Panc1 (cell line): Measurements from ENCODE around the gene ELL2. TPM values are rescaled to one million over a fixed set of nuclear protein-coding genes. Genes with fewer than 3 reads are reported as not detected.

ENCODE experiments used
- ATAC-seq: fragments of 200-7000 bp; cut with Tn5 transposase; 2 replicates; pipeline ENCODE4 v1.9.1; 2020; ENCODE audit warnings: mild to moderate bottlenecking, moderate library complexity
- BruUV-seq: library from RNA; stranded (reverse); fragments of 400-500 nt; replicated peaks from 2 replicates; lab custom pipeline; 2021; lab: Mats Ljungman, UMichigan
- CTCF ChIA-PET: fragments of 300-600 bp; sonication (Branson Sonifier 250); formaldehyde crosslinking; loops from one replicate; lab custom pipeline; 2022; ENCODE audit warnings: antibody characterized with exemption; lab: Charles Lee
- POLR2A ChIA-PET: fragments of 300-600 bp; sonication (Branson Sonifier 250); formaldehyde crosslinking; loops from one replicate; lab custom pipeline; 2022; ENCODE audit warnings: antibody characterized with exemption; lab: Charles Lee
- DNase-seq: peaks from one replicate; pipeline ENCODE4 v3.0.0-alpha.2; 2010; ENCODE audit warnings: low read depth, low spot score
- H3K27ac ChIP-seq: 2 replicates; pipeline ENCODE4 v1.5.1; 2011; ENCODE audit warnings: mild to moderate bottlenecking, low read length, inconsistent platforms
- H3K27me3 ChIP-seq: fragments of 200-500 bp; sonication (Bioruptor generic); 2 replicates; pipeline ENCODE4 v1.6.0; 2014; ENCODE audit warnings: low read length, inconsistent platforms; ENCODE audit not compliant: control insufficient read depth, insufficient read depth
- H3K36me3 ChIP-seq: fragments of 200-500 bp; sonication (Bioruptor generic); 2 replicates; pipeline ENCODE4 v1.5.1; 2014; ENCODE audit warnings: inconsistent platforms, mild to moderate bottlenecking, low read length, moderate library complexity; ENCODE audit not compliant: control insufficient read depth, insufficient read depth
- H3K4me1 ChIP-seq: 2 replicates; pipeline ENCODE4 v1.5.1; 2011; ENCODE audit warnings: inconsistent platforms, mild to moderate bottlenecking, low read length, moderate library complexity; ENCODE audit not compliant: control insufficient read depth, insufficient read depth
- H3K4me3 ChIP-seq, 2 experiments: 2 replicates each; pipeline ENCODE4 v1.5.1; 2011 to 2012; ENCODE audit warnings: low read depth in 2 of 2, low read length in 2 of 2, mild to moderate bottlenecking in 2 of 2, inconsistent platforms in 1 of 2, moderate library complexity in 1 of 2
- H3K9me3 ChIP-seq: fragments of 200-500 bp; sonication (Bioruptor generic); 2 replicates; pipeline ENCODE4 v1.5.1; 2014; ENCODE audit warnings: low read depth, mild to moderate bottlenecking, inconsistent platforms, low read length, moderate library complexity; ENCODE audit not compliant: control insufficient read depth, insufficient read depth
- CTCF ChIP-seq: fragments of 450-650 bp; IDR thresholded peaks from 2 replicates; pipeline ENCODE4 v1.5.1; 2017; ENCODE audit warnings: mild to moderate bottlenecking
- POLR2AphosphoS5 ChIP-seq: IDR thresholded peaks from 2 replicates; pipeline ENCODE4 v1.6.1; 2012; ENCODE audit warnings: mild to moderate bottlenecking, low read depth, low read length, moderate library complexity
- REST ChIP-seq, 2 experiments: IDR thresholded peaks; 2 replicates each; pipeline ENCODE4 v1.6.1; 2011 to 2012; ENCODE audit warnings: low read depth in 2 of 2, control low read depth in 1 of 2, low read length in 1 of 2, mild to moderate bottlenecking in 1 of 2, moderate library complexity in 1 of 2; ENCODE audit not compliant: insufficient read depth in 1 of 2
- SIN3A ChIP-seq: IDR thresholded peaks from 2 replicates; pipeline ENCODE4 v1.6.1; 2012; ENCODE audit warnings: low read depth, mild to moderate bottlenecking, low read length, moderate library complexity, borderline replicate concordance; ENCODE audit not compliant: insufficient read depth
- TCF7L2 ChIP-seq: IDR thresholded peaks from 2 replicates; pipeline ENCODE4 v1.6.1; 2011; ENCODE audit warnings: mild to moderate bottlenecking, low read depth, low read length, inconsistent platforms
- in situ Hi-C: cut with HindIII; loops from 2 replicates; pipeline ENCODE4 v1.10.0; 2016; ENCODE audit warnings: low sequenced_read_pairs, low pct_unique_long_range_greater_than_20kb
- intact Hi-C: fragments of 100-400 bp; cut with micrococcal nuclease; formaldehyde crosslinking; loops from one replicate; pipeline ENCODE4 v1.10.0; 2022; ENCODE audit not compliant: unreplicated experiment
- total RNA-seq: library from RNA; stranded (reverse); gene quantifications from one replicate; pipeline ENCODE4 v1.2.1, GENCODE V29; 2021; ENCODE audit not compliant: unreplicated experiment

ELL2 gene
- total RNA-seq, 1 experiment from 2014 or later, result 68.5 TPM

GRCh38 chr5:95884511-95884910, 77.1 kb downstream of the ELL2 start:
- Histone ChIP-seq H3K36me3 (no peaks in the 10 kb centered on the region; the same call in 1 of the 2 replicates), H3K4me1 (no peaks in the 10 kb centered on the region; the same call in 1 of the 2 replicates), H3K27me3 (no peaks in the 10 kb centered on the region), H3K9me3 (no peaks in the 10 kb centered on the region), H3K27ac (no peak overlapping the region), H3K4me3 (no peak overlapping the region)
- DNase-seq, result no peak
- POLR2A ChIA-PET, result no interaction called here
- no peak for ATAC-seq
- in situ Hi-C loops, result no loop called here
- intact Hi-C loops, result no loop called here
- CTCF ChIA-PET, result no interaction called here
- TF ChIP-seq POLR2AphosphoS5, result no peak
- TF ChIP-seq TCF7L2, result no peak
- TF ChIP-seq REST (IDR thresholded peaks at IDR 0.05; ENCODE audit: insufficient read depth in 1 of 2, low read depth in 2 of 2, low read length in 1 of 2), result no peak
- TF ChIP-seq CTCF, result no peak
- no peak for TF ChIP-seq SIN3A
- BruUV-seq, result no TSS peak

GRCh38 chr5:95884017-95884325, 77.7 kb downstream of the ELL2 start:
- no peak overlapping the region for H3K4me3 ChIP-seq
- in situ Hi-C loops, result no loop called here

More at GRCh38 chr5:95884017-95884325, 77.7 kb downstream of the ELL2 start:
- no peaks in the 10 kb centered on the region; the same call in 1 of the 2 replicates for H3K36me3 ChIP-seq
- ChIA-PET CTCF (no interaction called here), POLR2A (no interaction called here)
- no TSS peak for BruUV-seq
- DNase-seq (no peak), ATAC-seq (no peak)
- H3K27me3 ChIP-seq, result no peaks in the 10 kb centered on the region
- H3K27ac ChIP-seq, result no peak overlapping the region
- H3K9me3 ChIP-seq, result no peaks in the 10 kb centered on the region
- H3K4me1 ChIP-seq, result no peaks in the 10 kb centered on the region; the same call in 1 of the 2 replicates
- intact Hi-C loops, result no loop called here
- TF ChIP-seq POLR2AphosphoS5 (no peak), CTCF (no peak), TCF7L2 (no peak), SIN3A (no peak), REST (IDR thresholded peaks at IDR 0.05; ENCODE audit: insufficient read depth in 1 of 2, low read depth in 2 of 2, low read length in 1 of 2) (no peak)
